Activated CD4-positive, alpha-beta T cell treated with anti-CD3 and anti-CD28 coated beads, Interleukin-2, amount 50 U/mL, for 48 hours (primary cell): Measurements from ENCODE around the gene RASGRP2.

Source experiments
- DNase-seq, 2 experiments: peaks; one replicate each; pipeline ENCODE4 v3.0.0-alpha.2; 2020

The RASGRP2 gene

DNA sequence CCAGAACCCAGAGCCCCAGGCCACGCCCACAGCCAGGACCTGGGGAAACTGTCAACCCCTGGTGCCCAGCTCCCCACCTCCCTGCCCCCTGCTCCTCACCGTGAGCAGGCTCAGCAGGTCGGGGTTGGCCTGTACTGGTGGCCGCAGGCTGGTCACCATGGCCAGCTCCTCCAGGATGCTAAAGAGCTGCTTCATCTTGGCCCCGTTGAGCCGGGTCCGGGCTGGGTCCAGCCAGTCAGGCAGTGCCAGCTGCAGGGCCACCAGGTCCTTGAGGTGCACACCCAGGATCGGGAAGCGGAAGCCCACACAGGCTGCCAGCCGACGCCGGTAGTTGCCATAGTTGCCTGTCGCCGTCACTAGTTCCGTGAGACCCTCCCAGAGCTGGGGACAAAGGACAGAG is 7.3 kb downstream of the RASGRP2 start:
- DNase-seq = no peak

DNA sequence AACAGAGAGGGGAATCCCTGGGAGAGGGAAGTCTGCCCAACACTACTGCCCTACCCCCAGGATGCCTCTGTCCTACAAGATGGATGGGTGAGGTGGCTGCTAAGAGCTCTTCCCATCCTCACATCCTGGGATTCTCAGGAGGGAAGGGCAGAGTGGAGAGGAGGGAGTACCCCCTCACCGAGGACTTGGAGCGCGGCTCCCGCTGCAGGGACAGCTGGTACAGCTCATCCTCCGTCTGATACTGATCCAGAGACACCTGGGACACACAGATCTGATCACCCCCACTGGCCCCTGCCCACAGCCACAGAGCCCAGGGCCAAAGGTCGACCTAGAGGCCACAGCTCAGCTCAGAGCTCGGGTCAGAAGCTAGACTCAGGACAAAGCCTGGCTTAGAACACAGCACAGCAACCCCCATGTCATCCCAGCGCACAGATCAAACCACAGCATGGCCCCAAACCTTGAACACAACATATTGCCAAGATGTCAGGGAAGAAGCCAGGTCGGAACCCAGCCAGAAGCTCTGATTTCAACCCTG is 8.2 kb downstream of the RASGRP2 start:
- DNase-seq = no peak

DNA sequence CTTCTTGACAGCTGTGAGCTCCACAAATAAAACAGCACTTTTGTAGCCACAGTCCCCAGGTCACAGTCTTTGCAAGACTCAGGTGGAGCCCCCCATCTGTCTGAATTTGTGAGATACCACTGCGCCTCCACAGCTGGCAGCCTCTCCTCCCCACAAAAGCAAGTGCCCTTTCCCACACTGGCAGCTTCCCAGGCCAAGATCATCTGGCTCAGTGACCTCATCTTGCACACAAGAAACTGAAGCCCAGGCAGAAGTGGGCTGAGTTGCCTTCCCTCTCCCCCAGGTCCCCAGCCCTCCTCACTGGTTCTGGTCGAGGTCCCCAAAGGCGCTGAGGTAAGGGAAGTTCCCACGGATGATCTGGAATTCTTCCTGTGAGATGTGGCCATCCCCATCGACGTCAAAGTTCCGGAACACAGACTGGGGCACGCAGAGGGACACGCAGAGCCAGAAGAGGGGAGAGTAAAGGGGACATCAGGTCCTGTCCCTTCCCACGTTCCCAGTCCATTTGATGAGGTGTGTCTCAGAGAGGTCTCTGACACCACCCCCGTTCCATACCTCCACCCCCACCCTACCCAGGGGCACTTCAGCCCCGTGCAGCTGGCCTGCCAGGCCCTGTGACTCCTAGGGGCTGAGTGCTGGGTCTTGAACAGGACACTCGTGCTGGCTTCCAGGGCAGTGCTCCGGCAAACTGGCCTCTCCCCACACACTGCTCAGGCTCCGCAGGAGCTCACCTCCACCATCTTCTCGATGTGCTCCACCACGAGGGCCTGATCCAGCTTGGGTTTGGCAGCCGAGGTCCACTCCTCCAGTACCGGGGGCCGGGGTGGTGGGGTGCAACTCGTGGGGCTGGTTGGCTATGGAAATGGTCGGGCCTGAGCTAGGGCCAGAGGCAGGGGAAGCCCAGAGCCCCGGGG is 8.9 kb downstream of the RASGRP2 start:
- no peak for DNase-seq

- no peak for DNase-seq
These were observed 12.3 kb downstream of the RASGRP2 start for GRCh38 chr11:64731601-64732000.

GRCh38 chr11:64729851-64730382 is 14.0 kb downstream of the RASGRP2 start:
- DNase-seq = peak; percentile 45 to 49

GRCh38 chr11:64728757-64729365 is 15.1 kb downstream of the RASGRP2 start:
- no peak for DNase-seq

DNA sequence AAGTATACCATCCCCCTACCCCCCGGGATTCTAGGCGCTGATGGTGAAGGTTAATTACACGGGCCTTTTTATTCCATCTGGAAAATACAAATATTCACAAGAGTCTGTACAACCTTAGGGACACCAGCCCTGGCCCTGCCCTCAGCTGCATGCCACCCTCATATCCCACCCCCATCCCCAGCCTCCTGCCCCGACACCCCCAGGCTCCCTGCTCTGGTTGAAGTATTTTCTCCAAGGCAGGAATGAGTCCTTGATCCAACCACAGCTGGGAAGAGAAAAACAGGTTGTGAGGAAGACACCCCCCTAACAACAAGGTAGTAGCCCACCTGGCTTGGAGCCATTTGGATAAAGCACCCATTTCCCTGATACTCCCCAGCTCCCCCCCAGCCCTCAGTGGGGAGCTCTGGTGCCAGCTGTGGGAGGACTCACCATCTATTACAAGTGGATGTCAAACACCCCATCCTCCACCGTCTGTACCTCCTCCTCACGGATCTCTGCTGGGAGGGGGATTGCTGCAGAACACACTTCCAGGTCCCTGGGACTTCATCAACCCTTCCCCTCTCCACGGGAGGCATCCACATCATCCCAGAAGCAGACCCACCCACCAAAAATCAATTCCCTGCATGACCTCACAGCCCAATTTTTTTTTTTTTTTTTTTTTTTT is 16.9 kb downstream of the RASGRP2 start:
- DNase-seq = no peak

DNA sequence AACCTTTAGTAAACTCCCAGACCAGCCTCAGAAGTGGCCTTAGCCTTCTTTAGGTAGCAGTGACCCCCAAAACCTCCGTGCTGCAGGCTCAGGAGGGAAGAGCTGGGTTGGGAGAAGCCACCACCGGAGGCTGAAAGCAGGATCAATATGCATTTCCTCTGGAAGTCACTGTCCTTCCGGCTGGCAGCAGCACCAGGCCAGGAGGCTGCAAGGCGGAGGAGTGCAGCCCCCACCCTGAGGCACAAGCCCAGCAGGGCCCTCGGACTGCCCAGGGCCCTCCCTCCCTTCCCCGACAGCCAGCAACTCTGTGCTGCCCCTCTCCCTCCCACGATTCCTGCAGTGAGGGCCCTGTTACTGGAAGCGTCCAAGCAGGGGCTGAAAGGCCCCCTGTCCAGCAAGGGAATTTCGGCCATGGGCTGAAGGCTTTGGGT is 17.7 kb downstream of the RASGRP2 start:
- DNase-seq = no peak

DNA sequence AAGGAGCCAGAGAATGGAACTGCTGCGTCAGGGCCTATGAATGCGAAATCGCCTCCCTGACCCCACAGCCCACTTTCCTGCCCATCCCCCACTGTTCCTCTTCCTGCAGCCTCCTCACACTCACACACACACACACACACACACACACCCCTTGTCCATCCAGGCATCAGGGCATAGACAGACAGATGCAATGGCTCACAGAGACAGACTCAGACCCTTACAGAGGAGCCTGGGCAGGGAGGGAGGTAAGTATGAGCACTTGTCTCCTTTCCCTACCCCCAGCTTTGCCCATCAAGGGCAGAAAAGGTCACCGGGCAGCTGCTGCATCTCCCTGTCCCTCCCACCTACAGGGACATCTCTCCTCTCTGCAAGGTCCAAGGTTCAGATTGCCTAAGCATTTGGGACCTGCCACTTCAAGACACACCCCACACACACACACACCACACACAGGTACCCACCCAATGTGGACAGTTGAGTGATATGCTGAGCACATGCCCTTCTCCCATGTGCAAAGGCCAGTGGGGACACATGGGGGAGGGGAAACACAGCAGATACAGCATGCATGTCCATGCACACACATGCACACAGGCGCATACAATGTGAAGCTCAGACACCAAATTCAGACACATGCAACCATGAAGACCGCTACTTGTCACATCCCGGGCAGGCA is 18.9 kb downstream of the RASGRP2 start:
- DNase-seq = no peak

GRCh38 chr11:64723907-64724862 is 19.8 kb downstream of the RASGRP2 start:
- no peak for DNase-seq

DNA sequence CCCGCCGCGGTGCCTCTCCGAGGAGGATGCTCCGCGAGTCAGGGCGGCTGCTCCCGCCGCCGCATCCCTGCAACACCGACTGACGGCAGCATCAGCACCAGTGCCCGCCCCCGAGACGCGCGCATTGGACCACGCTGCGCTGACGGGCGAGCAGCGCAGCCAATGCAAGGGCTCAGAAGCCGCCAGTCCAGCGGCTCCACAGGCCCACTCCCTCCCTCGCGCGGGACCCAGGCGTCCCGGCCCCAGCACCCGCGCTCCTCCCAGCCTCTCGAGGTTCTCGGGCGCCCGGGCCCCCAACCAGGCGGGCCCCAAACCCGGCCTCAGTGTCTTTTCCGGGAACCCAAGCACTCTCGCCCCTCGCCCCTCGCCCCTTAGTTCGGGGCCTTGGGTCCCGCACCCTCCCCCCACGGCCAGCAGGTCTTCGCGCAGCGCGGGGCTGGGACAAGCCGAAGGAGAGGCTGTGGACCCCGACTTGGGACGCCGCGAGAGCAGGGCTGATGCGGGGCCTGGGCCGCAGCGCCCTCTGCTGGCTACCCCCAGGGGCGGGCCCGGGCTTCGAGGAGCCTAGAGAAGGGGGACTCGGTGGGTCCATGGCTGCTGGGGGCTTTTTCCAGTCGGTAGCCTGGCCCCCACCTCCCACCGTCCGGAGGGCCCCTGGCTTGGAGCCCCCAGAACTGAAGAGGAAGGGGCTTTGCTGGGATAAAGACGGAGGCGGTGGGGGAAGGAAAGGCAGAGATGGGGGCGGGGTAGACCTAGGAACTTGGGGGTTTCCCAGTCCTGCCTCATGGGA is 20.6 kb downstream of the RASGRP2 start, which contains the start of gene NRXN2:
Gene NRXN2 (minus strand): TSS at position 81 of the 790 bp plus-strand sequence. CDS start 9,498 bp downstream, outside the sequence.
- peak; percentile 86 to 90 for DNase-seq

DNA sequence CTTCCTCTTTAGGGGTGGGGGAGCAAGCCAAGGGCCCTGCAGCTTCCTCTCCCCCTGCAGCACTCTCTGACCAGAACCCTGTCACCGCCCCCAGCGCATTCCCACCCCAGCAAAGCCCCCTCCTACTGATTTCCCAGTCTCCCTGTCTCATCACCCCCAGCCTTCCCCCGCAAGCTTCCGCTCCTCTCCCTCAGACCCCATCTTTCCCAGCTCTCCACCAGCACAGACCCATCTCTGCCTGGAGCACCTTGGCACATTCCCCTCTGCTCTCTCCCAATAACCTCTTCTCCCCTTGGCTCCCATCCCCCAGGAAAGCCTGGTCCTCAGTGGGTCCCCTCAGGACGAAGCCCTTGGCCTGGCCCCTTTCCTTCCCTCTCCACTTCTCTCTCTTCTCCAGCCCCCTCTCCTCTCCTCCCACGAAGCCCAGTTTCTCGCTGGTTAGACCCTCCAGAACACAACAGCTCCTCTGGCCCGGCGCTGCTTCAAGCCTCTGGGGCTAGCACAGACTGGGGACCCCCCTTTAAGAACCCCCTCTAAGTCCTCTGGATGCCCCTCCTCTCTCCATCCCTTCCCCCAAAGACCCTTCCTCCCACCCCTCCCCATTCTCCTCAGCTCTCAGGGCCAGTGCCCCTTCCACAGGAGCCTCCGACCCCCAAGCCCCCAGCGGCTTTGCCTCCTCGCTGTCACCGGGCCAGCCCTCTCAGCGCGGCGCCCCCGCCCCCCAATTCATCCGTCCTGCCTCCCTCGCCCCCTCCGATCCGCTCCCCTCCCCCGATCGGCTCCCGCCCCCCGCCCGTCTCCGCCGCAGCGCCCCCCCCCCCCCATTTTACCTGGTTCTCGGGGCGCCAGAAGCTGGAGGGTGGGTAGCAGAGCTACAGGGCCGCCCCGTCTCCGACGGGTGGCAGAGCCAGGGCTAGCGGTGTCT is 21.5 kb downstream of the RASGRP2 start:
- no peak for DNase-seq

DNA sequence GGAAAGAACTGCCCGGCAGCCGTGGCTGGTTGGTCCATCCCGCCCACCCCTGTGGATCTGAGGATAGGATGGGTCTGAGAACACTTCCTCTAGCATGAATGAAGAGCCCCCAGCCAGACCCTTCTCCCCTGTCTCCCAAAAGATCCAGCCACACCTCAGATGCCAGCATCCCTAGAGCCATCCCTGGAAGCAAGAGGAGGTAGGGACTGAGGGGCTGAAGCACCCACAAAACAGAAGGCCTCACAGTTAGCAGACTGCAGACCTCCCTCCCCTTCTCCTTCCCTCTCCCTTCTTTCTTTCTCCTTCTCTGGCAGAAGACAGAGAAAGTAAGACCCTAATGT is 22.6 kb downstream of the RASGRP2 start:
- no peak for DNase-seq

GRCh38 chr11:64720640-64721358 is 23.1 kb downstream of the RASGRP2 start:
- DNase-seq = no peak

- no peak for DNase-seq
These were observed 23.8 kb downstream of the RASGRP2 start for GRCh38 chr11:64720167-64720566.

GRCh38 chr11:64719406-64719805 is 24.5 kb downstream of the RASGRP2 start:
- no peak for DNase-seq

DNA sequence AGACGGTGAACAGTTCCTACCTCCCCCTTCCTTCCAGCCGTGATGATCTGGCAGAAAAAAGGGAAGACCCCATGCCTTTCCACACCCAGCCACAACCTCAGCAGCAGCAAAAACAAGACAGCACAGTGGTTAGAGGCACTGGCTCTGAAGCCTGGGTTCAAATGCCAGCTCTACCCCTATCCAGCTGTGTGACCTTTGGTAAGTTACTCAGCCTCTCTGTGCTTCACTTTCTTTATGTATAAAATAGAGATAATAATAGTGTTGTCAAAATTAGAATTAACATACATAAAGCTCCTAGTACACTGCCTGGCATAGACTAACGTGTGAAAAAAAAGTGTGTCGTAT is 25.2 kb downstream of the RASGRP2 start:
- no peak for DNase-seq

GRCh38 chr11:64718084-64718779 is 25.7 kb downstream of the RASGRP2 start:
- DNase-seq = no peak
